DOHH2 (cell line): ENCODE data around the gene NPRL2.

Experiments
- CTCF ChIP-seq: fragments of 200-600 bp; sonication (generic); IDR thresholded peaks from one replicate; pipeline ENCODE4 v1.5.1; 2014; ENCODE audit warnings: antibody characterized with exemption, mild to moderate bottlenecking, low read depth, low read length; ENCODE audit not compliant: poor library complexity, severe bottlenecking
- EZH2phosphoT487 ChIP-seq: fragments of 200-600 bp; sonication (generic); IDR thresholded peaks from 2 replicates; pipeline ENCODE4 v1.6.1; 2017; ENCODE audit warnings: borderline replicate concordance, mild to moderate bottlenecking, antibody characterized with exemption, low read length, moderate library complexity, mixed read lengths

- TF ChIP-seq CTCF (no peak), EZH2phosphoT487 (no peak)
Observed at GRCh38 chr3:50359760-50360110, 9.2 kb upstream of the NPRL2 start.
